GM12891 (cell line): ENCODE measurements around the gene SYS1. TPM values are rescaled to one million over a fixed set of nuclear protein-coding genes. Genes with fewer than 3 reads are reported as not detected.
A peak's percentile ranks its signal among the peaks of the same experiment; 100 is the strongest.

Experiments used
- DNase-seq: peaks from one replicate; pipeline ENCODE4 v3.0.0; 2011; ENCODE audit warnings: low spot score; ENCODE audit not compliant: insufficient read length
- FAIRE-seq: peaks from 2 replicates; lab custom pipeline; 2011; peaks lifted over from hg19 to GRCh38; lab: Jason Lieb, UNC
- PAX5 ChIP-seq: IDR thresholded peaks from 2 replicates; pipeline ENCODE4 v1.6.1; 2011; ENCODE audit warnings: low read length, moderate library complexity, mild to moderate bottlenecking; ENCODE audit not compliant: insufficient read depth, severe bottlenecking
- POLR2A ChIP-seq: IDR thresholded peaks from 2 replicates; pipeline ENCODE4 v1.6.1; 2011; ENCODE audit warnings: low read depth, low read length, control low read depth
- POLR2AphosphoS5 ChIP-seq: IDR thresholded peaks from 2 replicates; pipeline ENCODE4 v1.6.1; 2011; ENCODE audit warnings: low read depth, low read length, control low read depth
- POU2F2 ChIP-seq: IDR thresholded peaks from 2 replicates; pipeline ENCODE4 v1.6.1; 2011; ENCODE audit warnings: low read depth, mild to moderate bottlenecking, control low read depth, low read length, moderate library complexity
- SPI1 ChIP-seq: IDR thresholded peaks from 2 replicates; pipeline ENCODE4 v1.6.1; 2011; ENCODE audit warnings: low read depth, low read length, control low read depth
- TAF1 ChIP-seq: IDR thresholded peaks from 2 replicates; pipeline ENCODE4 v1.6.1; 2011; ENCODE audit warnings: low read depth, low read length, control low read depth
- polyA plus RNA-seq: library from polyadenylated mRNA; unstranded; fragments of >200 nt; gene quantifications from one replicate; pipeline ENCODE4 v1.2.1, GENCODE V29; 2012; ENCODE audit warnings: low read depth, missing spikeins, inconsistent platforms; ENCODE audit not compliant: missing spikeins

SYS1 gene
- polyA plus RNA-seq, result 9.6 TPM

DNA sequence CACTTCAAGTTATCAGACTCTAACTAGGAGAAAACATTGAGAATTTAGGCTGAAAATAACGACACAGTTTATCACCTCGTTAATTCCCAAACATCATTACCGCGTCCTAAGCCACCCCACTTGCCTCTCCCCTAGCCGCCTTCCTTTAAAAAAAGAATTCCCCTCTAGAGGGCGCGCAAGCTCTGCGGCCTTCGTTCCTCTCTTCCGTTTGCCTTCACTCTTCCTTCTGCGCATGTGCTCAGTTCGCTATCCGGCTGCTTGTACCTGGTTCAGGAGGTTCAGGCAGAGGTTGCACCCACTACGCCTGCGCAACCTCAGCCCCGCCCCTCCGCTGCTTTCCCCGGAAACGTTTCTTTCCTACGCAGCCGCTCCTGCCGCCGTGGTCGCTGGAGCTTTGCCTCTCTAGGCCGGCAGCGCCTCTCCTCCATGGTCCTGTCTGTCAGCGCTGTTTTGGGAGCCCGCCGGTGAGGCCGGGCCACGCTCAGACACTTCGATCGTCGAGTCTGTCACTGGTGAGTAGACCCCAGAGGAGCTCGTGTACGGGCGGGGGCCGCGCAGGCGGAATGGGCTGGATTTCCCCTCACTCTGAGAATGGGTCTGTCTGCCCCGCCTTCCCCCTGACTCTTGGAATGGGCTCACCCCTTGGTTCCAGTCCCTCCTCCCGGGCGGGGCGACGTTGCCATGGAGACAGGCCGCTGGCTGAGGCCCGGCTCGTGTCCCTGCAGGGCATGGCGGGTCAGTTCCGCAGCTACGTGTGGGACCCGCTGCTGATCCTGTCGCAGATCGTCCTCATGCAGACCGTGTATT, at the start of gene SYS1:
Gene SYS1, plus strand, starts transcription at position 353 of the 807 bp plus-strand sequence. Its CDS starts 376 bp downstream, at position 729.
- peak; percentile 97 for FAIRE-seq
- peak; percentile 84 for TF ChIP-seq POLR2AphosphoS5
- TF ChIP-seq TAF1, result peak; percentile 55; the same call in 1 of the 2 replicates
- peak; percentile 85 for TF ChIP-seq POLR2A
- no peak for TF ChIP-seq PAX5
- no peak; the same call in 1 of the 2 replicates for TF ChIP-seq POU2F2
- TF ChIP-seq SPI1, result peak; percentile 66

DNA sequence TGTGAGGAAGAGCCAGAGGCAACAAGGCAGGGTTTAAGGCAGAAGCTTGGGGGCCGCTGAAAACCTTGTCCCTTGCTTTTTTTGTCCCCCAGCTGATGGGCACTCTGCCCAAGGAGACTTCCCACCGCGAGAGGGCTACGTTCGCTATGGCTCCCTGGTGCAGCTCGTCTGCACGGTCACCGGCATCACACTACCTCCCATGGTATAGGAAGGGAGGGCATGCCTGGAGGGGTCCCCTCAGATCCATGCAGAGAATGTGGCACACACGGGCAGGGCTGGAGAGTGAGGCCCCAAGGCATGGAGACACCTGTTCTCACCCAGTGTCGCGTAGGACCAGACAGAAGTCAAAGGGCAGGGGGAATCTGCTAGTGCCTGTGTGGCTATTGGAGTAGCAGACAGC, 49.0 kb upstream of the SYS1 start:
- DNase-seq, result no peak
- no peak for FAIRE-seq
- TF ChIP-seq SPI1, result no peak
- no peak for TF ChIP-seq TAF1
- no peak for TF ChIP-seq POU2F2
- TF ChIP-seq POLR2AphosphoS5, result no peak
- no peak for TF ChIP-seq POLR2A

More for the DNA sequence above, at the start of gene SYS1:
- peak; percentile 82 for DNase-seq

DNA sequence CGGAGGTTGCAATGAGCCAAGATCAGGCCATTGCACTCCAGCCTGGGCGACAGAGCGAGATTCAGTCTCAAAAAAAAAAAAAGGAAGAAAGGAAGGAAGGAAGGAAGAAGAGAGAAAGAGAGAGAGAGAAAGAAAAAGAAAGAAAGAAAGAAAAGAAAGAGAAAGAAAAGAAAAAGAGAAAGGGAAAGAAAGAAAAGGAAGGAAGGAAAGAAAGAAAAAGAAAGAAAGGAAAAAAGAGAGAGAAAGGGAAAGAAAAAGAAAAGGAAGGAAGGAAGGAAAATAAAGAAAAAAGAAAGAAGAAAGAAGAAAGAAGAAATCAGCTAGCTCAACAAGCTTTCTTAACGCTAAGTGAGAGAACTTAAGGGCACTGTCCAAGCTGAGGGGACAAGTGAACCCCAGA, 47.3 kb upstream of the SYS1 start:
- TF ChIP-seq POLR2A (no peak), SPI1 (no peak), POU2F2 (no peak), PAX5 (no peak), TAF1 (no peak), POLR2AphosphoS5 (no peak)
- DNase-seq, result no peak
- no peak for FAIRE-seq

DNA sequence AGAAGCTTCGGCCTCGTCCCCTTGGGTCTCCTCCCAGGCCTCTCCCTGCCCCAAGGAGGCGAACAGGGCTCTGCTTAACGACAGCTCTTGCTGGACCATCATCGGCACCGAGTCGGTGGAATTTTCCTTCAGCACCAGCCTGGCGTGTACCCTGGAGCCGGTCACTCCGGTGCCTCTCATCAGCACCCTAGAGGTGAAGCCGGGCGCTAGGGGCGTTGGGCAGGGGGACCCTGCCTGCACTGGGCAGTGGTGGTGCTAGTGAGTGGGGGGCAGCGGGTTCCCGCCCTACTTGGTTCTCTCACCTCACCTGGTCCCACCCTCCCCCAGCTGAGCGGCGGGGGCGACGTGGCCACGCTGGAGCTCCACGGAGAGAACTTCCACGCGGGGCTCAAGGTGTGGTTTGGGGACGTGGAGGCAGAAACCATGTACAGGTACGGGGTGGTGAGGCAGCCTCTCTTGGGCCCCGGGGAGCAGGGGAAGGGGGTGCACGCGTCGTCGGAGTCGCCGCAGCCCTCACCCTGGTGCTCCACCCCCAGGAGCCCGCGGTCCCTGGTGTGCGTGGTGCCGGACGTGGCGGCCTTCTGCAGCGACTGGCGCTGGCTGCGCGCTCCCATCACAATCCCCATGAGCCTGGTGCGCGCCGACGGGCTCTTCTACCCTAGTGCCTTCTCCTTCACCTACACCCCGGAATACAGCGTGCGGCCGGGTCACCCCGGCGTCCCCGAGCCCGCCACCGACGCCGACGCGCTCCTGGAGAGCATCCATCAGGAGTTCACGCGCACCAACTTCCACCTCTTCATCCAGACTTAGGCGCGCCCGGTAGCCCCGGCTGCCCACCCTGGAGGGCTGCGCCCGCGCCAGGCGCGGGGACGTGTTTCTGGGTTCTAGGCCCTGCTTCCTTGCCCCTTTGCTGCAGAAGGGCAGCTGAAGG, 46.5 kb upstream of the SYS1 start:
- TF ChIP-seq TAF1 (no peak), PAX5 (no peak), POLR2AphosphoS5 (no peak), POLR2A (no peak), SPI1 (no peak), POU2F2 (no peak)
- FAIRE-seq (no peak), DNase-seq (no peak)

DNA sequence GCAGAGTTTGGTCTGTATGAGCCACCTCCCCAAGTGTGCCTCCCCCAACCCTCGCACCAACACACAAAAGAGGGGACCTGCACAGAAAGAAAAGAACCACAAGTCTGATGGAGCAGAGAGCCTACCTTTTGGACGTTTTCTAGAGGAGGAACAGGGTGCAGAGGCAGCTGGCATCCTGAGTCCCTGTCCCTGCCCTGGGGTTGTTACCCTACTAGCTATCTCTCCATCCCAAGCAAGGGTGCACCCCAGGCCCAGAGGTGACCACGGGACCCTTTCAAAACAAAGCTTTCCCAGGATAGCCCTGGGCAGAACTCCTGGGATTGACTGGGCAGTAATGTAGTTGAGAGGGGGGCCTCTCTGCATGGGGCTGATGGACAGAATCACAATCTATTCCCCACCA, 45.1 kb upstream of the SYS1 start:
- FAIRE-seq (no peak), DNase-seq (no peak)
- no peak for TF ChIP-seq POLR2A
- TF ChIP-seq PAX5, result no peak
- no peak for TF ChIP-seq POLR2AphosphoS5
- TF ChIP-seq POU2F2, result no peak
- no peak for TF ChIP-seq TAF1
- no peak for TF ChIP-seq SPI1

DNA sequence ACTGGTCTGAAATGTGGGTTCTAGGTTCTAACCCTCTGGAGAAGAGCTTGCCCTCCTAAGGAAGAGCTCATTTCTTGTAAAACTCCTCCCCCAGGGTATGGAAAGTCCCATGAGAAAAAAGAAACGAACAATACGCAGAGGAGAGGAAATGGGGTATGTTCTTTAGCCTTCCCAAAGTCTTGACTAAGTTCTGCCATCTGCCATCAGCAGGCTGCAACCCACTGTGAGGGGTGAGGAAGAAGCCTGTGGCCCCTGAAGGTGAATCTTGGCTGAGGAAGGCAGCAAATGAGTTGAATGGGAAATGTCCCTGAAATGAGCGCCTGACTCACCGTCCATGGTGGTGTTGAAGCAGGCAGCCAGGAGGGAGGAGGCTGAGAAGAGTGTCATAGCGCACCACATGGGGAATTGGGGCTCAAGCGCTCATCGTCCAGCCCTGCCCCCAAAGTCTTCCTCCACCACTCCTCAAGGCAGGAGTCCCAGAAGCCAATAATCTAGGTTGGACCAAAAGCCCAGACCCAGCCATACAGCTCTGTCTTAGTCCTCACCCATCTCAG, 44.5 kb upstream of the SYS1 start:
- no peak for TF ChIP-seq SPI1
- TF ChIP-seq POLR2AphosphoS5, result no peak
- TF ChIP-seq POU2F2, result no peak
- no peak for TF ChIP-seq POLR2A
- no peak for TF ChIP-seq PAX5
- TF ChIP-seq TAF1, result no peak
- DNase-seq (no peak), FAIRE-seq (no peak)

DNA sequence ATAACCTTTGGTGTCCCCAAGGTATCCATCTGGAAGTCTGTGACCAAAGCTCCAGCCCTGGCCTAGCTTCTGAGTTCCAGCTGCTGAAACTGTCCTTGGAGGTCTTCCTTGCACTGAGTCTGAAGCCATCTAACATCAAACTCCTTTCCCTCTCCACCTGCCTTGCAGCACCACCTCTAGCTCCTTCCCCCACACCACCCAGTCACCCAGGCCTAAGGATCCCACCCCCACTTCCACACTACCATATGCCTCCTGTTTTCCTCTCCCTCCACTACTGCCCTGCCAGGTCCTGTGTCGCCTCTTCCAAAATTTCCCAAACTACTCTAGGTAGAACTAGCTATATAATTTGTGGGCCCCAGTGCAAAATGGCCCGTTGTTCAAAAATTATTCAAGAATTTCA, 44.0 kb upstream of the SYS1 start:
- no peak for DNase-seq
- no peak for FAIRE-seq
- TF ChIP-seq POU2F2, result no peak
- TF ChIP-seq POLR2AphosphoS5, result no peak
- TF ChIP-seq SPI1, result no peak
- no peak for TF ChIP-seq TAF1
- no peak for TF ChIP-seq PAX5
- no peak for TF ChIP-seq POLR2A

DNA sequence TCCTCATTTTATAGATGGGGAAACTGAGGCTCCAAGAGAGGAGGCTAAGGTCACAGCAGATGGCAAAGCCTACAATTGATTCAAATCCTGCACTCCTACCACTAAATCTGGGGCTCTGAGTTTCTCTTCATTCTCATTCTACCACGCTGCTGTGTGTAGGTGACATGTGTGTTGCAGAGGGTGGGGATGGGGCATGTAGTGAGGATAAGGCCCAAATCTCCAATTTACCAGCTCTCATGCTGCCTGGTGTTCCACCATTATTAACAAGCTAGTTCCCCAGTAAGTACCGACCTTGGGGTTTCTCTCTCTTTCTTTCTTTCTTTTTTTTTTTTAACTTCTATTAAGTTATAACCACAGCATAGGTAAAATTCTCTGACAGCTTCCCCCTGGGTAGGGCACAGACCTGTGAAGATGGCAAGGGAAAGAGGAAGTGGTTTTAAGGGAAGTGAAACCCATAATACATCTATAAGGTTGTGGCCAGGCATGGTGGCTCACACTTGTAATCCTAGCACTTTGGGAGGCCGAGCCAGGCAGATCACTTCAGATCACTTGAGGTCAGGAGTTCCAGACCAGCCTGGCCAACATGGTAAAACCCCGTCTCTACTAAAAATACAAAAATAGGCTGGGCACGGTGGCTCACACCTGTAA, 41.9 kb upstream of the SYS1 start:
- no peak for DNase-seq
- no peak for TF ChIP-seq PAX5
- no peak for TF ChIP-seq POLR2A
- no peak for TF ChIP-seq POU2F2
- no peak for TF ChIP-seq POLR2AphosphoS5
- TF ChIP-seq TAF1, result no peak
- TF ChIP-seq SPI1, result peak; percentile 93
- FAIRE-seq, result no peak
